Spleen (tissue), 11 donors: ENCODE data around the gene TMEM132D. TPM values are rescaled to one million over a fixed set of nuclear protein-coding genes. Genes with fewer than 3 reads are reported as not detected.

Experiments
- DNase-seq: peaks from one replicate; pipeline ENCODE4 v3.0.0-alpha.2; 2020
- H3K27ac ChIP-seq, 8 donors: fragments of 200-600 bp; sonication (generic) in 7 of 8; 1 replicate in 4 of 8; 2 replicates in 4 of 8; pipeline versions ENCODE4 v1.5.0 to v1.8.0; 2016 to 2021; ENCODE audit warnings: inconsistent platforms in 4 of 8, mild to moderate bottlenecking in 4 of 8, moderate library complexity in 1 of 8
- H3K27me3 ChIP-seq, 7 donors: fragments of 200-600 bp; sonication (generic) in 6 of 7; replicated peaks in 1 of 7; 1 replicate in 4 of 7; 2 replicates in 3 of 7; pipeline versions ENCODE4 v1.5.0 to v1.8.0; 2016 to 2021; ENCODE audit warnings: inconsistent platforms in 3 of 7, mild to moderate bottlenecking in 1 of 7
- H3K36me3 ChIP-seq, 6 donors: fragments of 200-600 bp; sonication (generic) in 5 of 6; 1 replicate in 4 of 6; 2 replicates in 2 of 6; pipeline versions ENCODE4 v1.5.0 to v1.8.0; 2016 to 2021; ENCODE audit warnings: inconsistent platforms in 2 of 6
- H3K4me1 ChIP-seq, 6 donors: fragments of 200-600 bp; sonication (generic) in 5 of 6; 1 replicate in 3 of 6; 2 replicates in 3 of 6; pipeline versions ENCODE4 v1.5.0 to v1.8.0; 2016 to 2021; ENCODE audit warnings: inconsistent platforms in 3 of 6
- H3K4me3 ChIP-seq, 8 donors: fragments of 200-600 bp; sonication (generic) in 7 of 8; 1 replicate in 4 of 8; 2 replicates in 4 of 8; pipeline versions ENCODE4 v1.5.0 to v1.8.0; 2016 to 2021; ENCODE audit warnings: inconsistent platforms in 4 of 8, mild to moderate bottlenecking in 4 of 8, moderate library complexity in 2 of 8
- H3K9me3 ChIP-seq, 8 donors: fragments of 200-600 bp; sonication (generic) in 7 of 8; 1 replicate in 4 of 8; 2 replicates in 4 of 8; pipeline versions ENCODE4 v1.5.0 to v1.8.0; 2016 to 2021; ENCODE audit warnings: inconsistent platforms in 4 of 8
- POLR2A ChIP-seq, 3 donors: fragments of 450-650 bp; IDR thresholded peaks; one replicate each; pipeline ENCODE4 v1.5.1; 2017; ENCODE audit warnings: antibody characterized with exemption in 3 of 3, mild to moderate bottlenecking in 1 of 3
- POLR2AphosphoS5 ChIP-seq, 3 donors: sonication (generic); formaldehyde crosslinking; IDR thresholded peaks; one replicate each; pipeline ENCODE4 v1.5.1; 2017; ENCODE audit warnings: antibody characterized with exemption in 3 of 3
- WGBS, 5 donors: extraction: QIAGEN DNeasy Blood & Tissue Kit in 3 of 5; methylation state at CpG; one replicate each; pipeline versions ENCODE4 v1.1.5 to v1.1.7; 2013 to 2018; 5-methylcytosine and 5-hydroxymethylcytosine counted together
- intact Hi-C: fragments of 100-400 bp; cut with DNase I; formaldehyde crosslinking; loops from one replicate; pipeline ENCODE4 v1.15.0; 2023; ENCODE audit warnings: low total_unique reads
- polyA plus RNA-seq, 3 donors: library from polyadenylated mRNA; stranded (reverse); fragments of 200-250 nt; gene quantifications; one replicate each; pipeline ENCODE4 v1.2.1, GENCODE V29; 2013
- total RNA-seq, 7 donors: library from RNA; depleted of rRNA in 3 of 7; stranded (reverse); fragments of >200 nt in 3 of 7; fragmentation: NEBNext Ultra II Directional in 4 of 7; extraction: Animal tissue kit (Norgen Biotek cat#: 25700) in 4 of 7; gene quantifications; one replicate each; pipeline versions ENCODE4 v1.1.0 to v1.2.1, GENCODE V29; 2016 to 2021
- TF ChIP-seq, protein P1 (sequence below), 11 experiments: fragments of 200-600 bp in 7 of 11; fragments of 450-650 bp in 4 of 11; sonication (generic) in 4 of 11; IDR thresholded peaks in 8 of 11; conservative IDR thresholded peaks in 3 of 11; 1 replicate in 7 of 11; 2 replicates in 4 of 11; pipeline versions ENCODE4 v1.4.0 to v1.8.0; 2016 to 2021; ENCODE audit warnings: antibody characterized with exemption in 11 of 11, inconsistent platforms in 4 of 11, mild to moderate bottlenecking in 1 of 11
- donor health status: healthy with polysubstance abuse.
- donor health status: DM: no; HTN: no; CAD: no; lungs with moderate emphysema.
- donor health status: DM: no; HTN: no; CAD: no.
- donor health status: Bipolar disorder and iron deficiency.
- donor health status: healthy.
- donor health status: DM: no; HTN: no; CAD: no.
- donor health status: DM: yes; HTN: yes; CAD: no.

TMEM132D gene
- total and polyA plus RNA-seq, 10 donors = 0.03 TPM; not detected in 9

GRCh38 chr12:129127771-129128170, 776.1 kb downstream of the TMEM132D start:
- H3K4me3 ChIP-seq = no peak overlapping the region
- H3K36me3 ChIP-seq = no peaks in the 10 kb centered on the region
- TF ChIP-seq POLR2A (IDR thresholded peaks at IDR 0.05) = no peak
- TF ChIP-seq POLR2AphosphoS5 (IDR thresholded peaks at IDR 0.05) = no peak
- TF ChIP-seq, protein P1, sequence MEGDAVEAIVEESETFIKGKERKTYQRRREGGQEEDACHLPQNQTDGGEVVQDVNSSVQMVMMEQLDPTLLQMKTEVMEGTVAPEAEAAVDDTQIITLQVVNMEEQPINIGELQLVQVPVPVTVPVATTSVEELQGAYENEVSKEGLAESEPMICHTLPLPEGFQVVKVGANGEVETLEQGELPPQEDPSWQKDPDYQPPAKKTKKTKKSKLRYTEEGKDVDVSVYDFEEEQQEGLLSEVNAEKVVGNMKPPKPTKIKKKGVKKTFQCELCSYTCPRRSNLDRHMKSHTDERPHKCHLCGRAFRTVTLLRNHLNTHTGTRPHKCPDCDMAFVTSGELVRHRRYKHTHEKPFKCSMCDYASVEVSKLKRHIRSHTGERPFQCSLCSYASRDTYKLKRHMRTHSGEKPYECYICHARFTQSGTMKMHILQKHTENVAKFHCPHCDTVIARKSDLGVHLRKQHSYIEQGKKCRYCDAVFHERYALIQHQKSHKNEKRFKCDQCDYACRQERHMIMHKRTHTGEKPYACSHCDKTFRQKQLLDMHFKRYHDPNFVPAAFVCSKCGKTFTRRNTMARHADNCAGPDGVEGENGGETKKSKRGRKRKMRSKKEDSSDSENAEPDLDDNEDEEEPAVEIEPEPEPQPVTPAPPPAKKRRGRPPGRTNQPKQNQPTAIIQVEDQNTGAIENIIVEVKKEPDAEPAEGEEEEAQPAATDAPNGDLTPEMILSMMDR (IDR thresholded peaks at IDR 0.05 in 8 of 11, conservative IDR thresholded peaks at IDR 0.05 in 3 of 11) = no peak
- no peaks in the 10 kb centered on the region for H3K27me3 ChIP-seq
- no peaks in the 10 kb centered on the region for H3K4me1 ChIP-seq
- DNase-seq = no peak
- no peak overlapping the region for H3K27ac ChIP-seq
- 78 to 82% (median 80%) methylated on average over 12 of the region's 12 CpGs for whole genome bisulfite sequencing, 5 donors
- H3K9me3 ChIP-seq = peaks cover 0 to 19% (median 6%) of the 10 kb centered on the region in 8 donors
- intact Hi-C loops = no loop called here

DNA sequence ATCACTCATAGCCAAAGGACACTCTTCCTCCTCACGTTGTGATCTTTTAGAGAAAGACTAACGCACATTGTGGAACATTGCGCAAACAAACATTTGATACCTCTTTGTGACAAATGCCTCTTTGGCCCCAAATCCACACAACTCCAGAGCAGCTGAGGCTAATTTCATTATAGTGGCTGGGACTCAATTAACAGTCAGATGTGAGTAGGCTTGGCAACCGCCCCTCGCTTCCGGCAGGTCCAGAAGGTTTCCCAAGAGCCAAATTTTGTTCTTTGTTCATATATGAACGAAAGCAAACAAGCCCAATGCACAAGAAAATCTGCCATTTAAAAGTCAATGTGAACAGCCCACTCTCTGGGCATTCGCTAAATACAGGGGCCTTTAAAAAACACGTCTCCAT, 776.6 kb downstream of the TMEM132D start:
- WGBS, 5 donors = 78 to 85% (median 81%) methylated on average over 9 of the region's 9 CpGs
- peaks cover 0 to 19% (median 6%) of the 10 kb centered on the region in 8 donors for H3K9me3 ChIP-seq
- H3K27me3 ChIP-seq = no peaks in the 10 kb centered on the region
- intact Hi-C loops = no loop called here
- TF ChIP-seq, protein P1 (IDR thresholded peaks at IDR 0.05 in 8 of 11, conservative IDR thresholded peaks at IDR 0.05 in 3 of 11) = no peak
- TF ChIP-seq POLR2A (IDR thresholded peaks at IDR 0.05) = no peak
- TF ChIP-seq POLR2AphosphoS5 (IDR thresholded peaks at IDR 0.05) = no peak
- no peaks in the 10 kb centered on the region for H3K36me3 ChIP-seq
- DNase-seq = no peak
- H3K4me3 ChIP-seq = no peak overlapping the region
- H3K27ac ChIP-seq = no peak overlapping the region
- no peaks in the 10 kb centered on the region for H3K4me1 ChIP-seq

DNA sequence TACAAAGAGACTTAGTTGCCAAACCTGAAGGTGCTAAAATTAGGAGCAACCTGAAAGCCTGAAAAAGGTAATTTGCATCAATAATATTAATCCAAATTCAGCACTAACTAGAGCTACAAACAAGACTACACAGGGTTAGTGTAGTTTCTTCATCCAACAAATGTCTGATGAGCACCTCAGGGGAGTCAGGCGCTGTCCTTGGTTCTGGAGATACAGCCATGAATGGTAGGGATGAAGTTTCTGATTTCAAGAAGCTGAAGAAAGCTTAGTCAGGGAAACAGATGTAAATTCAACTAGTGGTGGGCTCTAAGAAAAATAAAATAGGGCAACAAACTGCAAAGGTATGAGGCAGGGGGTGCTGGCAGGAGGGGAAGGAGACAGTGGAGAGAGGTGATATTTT, 784.3 kb downstream of the TMEM132D start:
- Histone ChIP-seq H3K36me3 (no peaks in the 10 kb centered on the region), H3K27me3 (peaks cover 0 to 9% (median 0%) of the 10 kb centered on the region in 7 donors), H3K27ac (no peak overlapping the region), H3K4me3 (no peak overlapping the region), H3K4me1 (no peaks in the 10 kb centered on the region), H3K9me3 (no peaks in the 10 kb centered on the region)
- no peak for DNase-seq
- TF ChIP-seq, protein P1 (IDR thresholded peaks at IDR 0.05 in 8 of 11, conservative IDR thresholded peaks at IDR 0.05 in 3 of 11) = no peak
- TF ChIP-seq POLR2AphosphoS5 (IDR thresholded peaks at IDR 0.05) (no peak), POLR2A (IDR thresholded peaks at IDR 0.05) (no peak)
- 74 to 80% (median 78%) methylated on average over 1 of the region's 1 CpG for WGBS, 5 donors
- intact Hi-C loops = no loop called here

DNA sequence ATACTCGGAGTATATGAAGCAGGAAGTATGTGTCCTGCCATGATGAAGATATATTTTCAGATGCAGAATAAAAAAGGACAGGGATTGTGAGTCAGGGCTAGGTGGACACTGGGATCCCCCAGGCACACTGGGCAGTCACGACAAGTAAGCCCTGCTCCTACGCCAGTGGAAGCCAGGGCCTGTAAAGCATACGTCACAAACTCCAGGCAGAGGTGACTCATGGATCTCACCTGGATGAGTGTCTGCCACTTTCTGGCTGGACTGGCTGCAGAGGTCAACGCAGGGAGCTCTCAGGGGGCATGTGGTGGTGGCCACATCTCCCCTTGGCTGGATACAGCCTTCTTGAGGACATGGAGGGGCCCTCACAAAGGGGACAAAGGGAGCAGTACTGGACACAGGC, 788.3 kb downstream of the TMEM132D start:
- no peak for DNase-seq
- Histone ChIP-seq H3K4me3 (no peak overlapping the region), H3K27ac (no peak overlapping the region), H3K4me1 (no peaks in the 10 kb centered on the region), H3K36me3 (no peaks in the 10 kb centered on the region), H3K27me3 (peaks cover 0 to 16% (median 0%) of the 10 kb centered on the region in 7 donors), H3K9me3 (peaks cover 0 to 9% (median 2%) of the 10 kb centered on the region in 8 donors)
- intact Hi-C loops = no loop called here
- 74 to 90% (median 76%) methylated on average over 4 to 5 of the region's 5 CpGs for WGBS, 5 donors
- TF ChIP-seq POLR2AphosphoS5 (IDR thresholded peaks at IDR 0.05) = no peak
- TF ChIP-seq, protein P1 (IDR thresholded peaks at IDR 0.05 in 8 of 11, conservative IDR thresholded peaks at IDR 0.05 in 3 of 11) = no peak
- TF ChIP-seq POLR2A (IDR thresholded peaks at IDR 0.05) = no peak
